IMR-90 (cell line): ENCODE data around the gene BST1. TPM values are rescaled to one million over a fixed set of nuclear protein-coding genes. Genes with fewer than 3 reads are reported as not detected.

ENCODE experiments used
- ATAC-seq: fragments of 200-7000 bp; cut with Tn5 transposase; 2 replicates; pipeline ENCODE4 v1.9.1; 2020; ENCODE audit warnings: low read depth, mild to moderate bottlenecking, moderate library complexity
- BruUV-seq: library from RNA; stranded (reverse); fragments of 400-500 nt; replicated peaks from 2 replicates; lab custom pipeline; 2021; lab: Mats Ljungman, UMichigan
- CTCF ChIA-PET: fragments of 300-600 bp; formaldehyde crosslinking; extraction: SDS; loops from one replicate; lab custom pipeline; 2021; ENCODE audit warnings: antibody characterized with exemption; lab: Yijun Ruan, JAX
- POLR2A ChIA-PET: fragments of 300-600 bp; sonication (Branson Sonifier 250); formaldehyde crosslinking; loops from one replicate; lab custom pipeline; 2022; ENCODE audit warnings: antibody characterized with exemption; ENCODE audit not compliant: unreplicated experiment; lab: Charles Lee
- DNase-seq: peaks from one replicate; pipeline ENCODE4 v3.0.0; 2013
- H2AFZ ChIP-seq: replicated peaks from 2 replicates; pipeline ENCODE3; 2013; ENCODE audit warnings: low read length, mild to moderate bottlenecking; ENCODE audit not compliant: poor library complexity
- H2AK5ac ChIP-seq: 2 replicates; pipeline ENCODE4 v1.6.1; 2013; ENCODE audit warnings: low read depth, low read length, inconsistent platforms
- H2AK9ac ChIP-seq: replicated peaks from 2 replicates; pipeline ENCODE3; 2013; ENCODE audit warnings: mild to moderate bottlenecking, low read depth, low read length, moderate library complexity; ENCODE audit not compliant: poor library complexity
- H2BK120ac ChIP-seq: 2 replicates; pipeline ENCODE4 v1.6.1; 2013; ENCODE audit warnings: low read depth, low read length, inconsistent platforms
- H2BK15ac ChIP-seq: 3 replicates; pipeline ENCODE4 v1.6.1; 2013; ENCODE audit warnings: low read depth, low read length, inconsistent platforms
- H2BK20ac ChIP-seq: 2 replicates; pipeline ENCODE4 v1.6.1; 2013; ENCODE audit warnings: low read depth, mild to moderate bottlenecking, inconsistent platforms, low read length, moderate library complexity
- H2BK5ac ChIP-seq: 2 replicates; pipeline ENCODE4 v1.6.1; 2013; ENCODE audit warnings: mild to moderate bottlenecking, low read depth, low read length, inconsistent platforms; ENCODE audit not compliant: poor library complexity, severe bottlenecking
- H3K14ac ChIP-seq: replicated peaks from 2 replicates; pipeline ENCODE4 v1.6.1; 2013; ENCODE audit warnings: low read depth, low read length, inconsistent platforms
- H3K18ac ChIP-seq: 2 replicates; pipeline ENCODE4 v1.6.1; 2013; ENCODE audit warnings: low read depth, low read length, control low read depth
- H3K23ac ChIP-seq: 2 replicates; pipeline ENCODE4 v1.6.1; 2013; ENCODE audit warnings: low read depth, low read length, inconsistent platforms
- H3K27ac ChIP-seq: 2 replicates; pipeline ENCODE4 v1.5.1; 2013; ENCODE audit warnings: mild to moderate bottlenecking, control low read depth, low read length; ENCODE audit not compliant: insufficient read depth
- H3K27me3 ChIP-seq: 2 replicates; pipeline ENCODE4 v1.6.1; 2013; ENCODE audit warnings: low read length; ENCODE audit not compliant: control insufficient read depth, insufficient read depth
- H3K36me3 ChIP-seq: 2 replicates; pipeline ENCODE4 v1.6.1; 2013; ENCODE audit warnings: low read length, mixed read lengths; ENCODE audit not compliant: control insufficient read depth, insufficient read depth
- H3K4ac ChIP-seq: 2 replicates; pipeline ENCODE4 v1.6.1; 2013; ENCODE audit warnings: low read depth, low read length, inconsistent platforms
- H3K4me1 ChIP-seq: 2 replicates; pipeline ENCODE4 v1.6.1; 2013; ENCODE audit warnings: low read length, mixed read lengths; ENCODE audit not compliant: control insufficient read depth, insufficient read depth
- H3K4me2 ChIP-seq: 2 replicates; pipeline ENCODE4 v1.6.1; 2013; ENCODE audit warnings: low read depth, mild to moderate bottlenecking, control low read depth, low read length, moderate library complexity
- H3K4me3 ChIP-seq: 2 replicates; pipeline ENCODE4 v1.5.1; 2013; ENCODE audit warnings: low read depth, mild to moderate bottlenecking, control low read depth, low read length, moderate library complexity; ENCODE audit not compliant: insufficient read depth
- H3K56ac ChIP-seq: 2 replicates; pipeline ENCODE4 v1.6.1; 2013; ENCODE audit warnings: low read length, inconsistent platforms; ENCODE audit not compliant: insufficient read depth; ENCODE audit errors: extremely low read depth
- H3K79me1 ChIP-seq, 2 experiments: 2 replicates each; pipeline ENCODE4 v1.6.1; 2013; ENCODE audit warnings: low read length in 2 of 2, inconsistent platforms in 1 of 2, low read depth in 1 of 2
- H3K9ac ChIP-seq: 2 replicates; pipeline ENCODE4 v1.6.1; 2013; ENCODE audit warnings: low read depth, low read length, control low read depth
- H3K9me1 ChIP-seq: 2 replicates; pipeline ENCODE4 v1.6.1; 2013; ENCODE audit warnings: low read length, inconsistent platforms; ENCODE audit not compliant: insufficient read depth
- H3K9me3 ChIP-seq: 2 replicates; pipeline ENCODE4 v1.6.1; 2013; ENCODE audit warnings: low read length; ENCODE audit not compliant: control insufficient read depth, insufficient read depth
- H4K20me1 ChIP-seq: 2 replicates; pipeline ENCODE4 v1.6.1; 2013; ENCODE audit warnings: low read length, inconsistent platforms; ENCODE audit not compliant: insufficient read depth
- H4K5ac ChIP-seq: 2 replicates; pipeline ENCODE4 v1.6.1; 2013; ENCODE audit warnings: mild to moderate bottlenecking, low read depth, low read length, control low read depth
- H4K8ac ChIP-seq, 2 experiments: 2 replicates each; pipeline ENCODE4 v1.6.1; 2013; ENCODE audit warnings: low read depth in 2 of 2, low read length in 2 of 2, control low read depth in 1 of 2, inconsistent platforms in 1 of 2
- H4K91ac ChIP-seq: 2 replicates; pipeline ENCODE4 v1.6.1; 2013; ENCODE audit warnings: low read depth, low read length, inconsistent platforms; ENCODE audit not compliant: insufficient read depth
- BHLHE40 ChIP-seq: fragments of 150-350 bp; IDR thresholded peaks from 2 replicates; pipeline ENCODE4 v1.6.1; 2016; ENCODE audit warnings: mild to moderate bottlenecking, low read depth, low read length
- CEBPB ChIP-seq: IDR thresholded peaks from 2 replicates; pipeline ENCODE4 v1.6.1; 2012; ENCODE audit warnings: low read depth, low read length, improper control_type of control experiment
- CHD1 ChIP-seq: IDR thresholded peaks from 2 replicates; pipeline ENCODE4 v1.6.1; 2012; ENCODE audit warnings: low read depth, low read length, improper control_type of control experiment
- ELK1 ChIP-seq: fragments of 150-350 bp; IDR thresholded peaks from 2 replicates; pipeline ENCODE4 v1.6.1; 2016; ENCODE audit warnings: low read depth, mild to moderate bottlenecking, low read length, moderate library complexity, borderline replicate concordance
- FOS ChIP-seq: fragments of 150-350 bp; IDR thresholded peaks from 2 replicates; pipeline ENCODE4 v1.6.1; 2016; ENCODE audit warnings: low read depth, low read length
- MAFK ChIP-seq: IDR thresholded peaks from 2 replicates; pipeline ENCODE4 v1.6.1; 2012; ENCODE audit warnings: low read depth, low read length, improper control_type of control experiment
- MAZ ChIP-seq: IDR thresholded peaks from 2 replicates; pipeline ENCODE4 v1.6.1; 2012; ENCODE audit warnings: low read depth, mild to moderate bottlenecking, low read length, improper control_type of control experiment, moderate library complexity, borderline replicate concordance
- MXI1 ChIP-seq: IDR thresholded peaks from 2 replicates; pipeline ENCODE4 v1.6.1; 2012; ENCODE audit warnings: low read depth, mild to moderate bottlenecking, low read length, moderate library complexity, borderline replicate concordance
- NFE2L2 ChIP-seq: fragments of 150-350 bp; IDR thresholded peaks from 2 replicates; pipeline ENCODE4 v1.6.1; 2016; ENCODE audit warnings: low read depth, mild to moderate bottlenecking, low read length
- POLR2A ChIP-seq: IDR thresholded peaks from 2 replicates; pipeline ENCODE4 v1.6.1; 2012; ENCODE audit warnings: mild to moderate bottlenecking, low read depth, low read length
- RAD21 ChIP-seq: IDR thresholded peaks from 2 replicates; pipeline ENCODE4 v1.6.1; 2012; ENCODE audit warnings: low read length, improper control_type of control experiment
- RCOR1 ChIP-seq: IDR thresholded peaks from 2 replicates; pipeline ENCODE4 v1.6.1; 2012; ENCODE audit warnings: mild to moderate bottlenecking, low read length, improper control_type of control experiment; ENCODE audit not compliant: insufficient replicate concordance
- RFX5 ChIP-seq: IDR thresholded peaks from 2 replicates; pipeline ENCODE4 v1.8.0; 2012; ENCODE audit warnings: low read depth, mild to moderate bottlenecking, low read length, moderate library complexity
- SMC3 ChIP-seq: fragments of 150-350 bp; IDR thresholded peaks from 2 replicates; pipeline ENCODE4 v1.6.1; 2016; ENCODE audit warnings: low read depth, mild to moderate bottlenecking, antibody characterized with exemption, low read length, moderate library complexity
- USF2 ChIP-seq: fragments of 150-350 bp; IDR thresholded peaks from 2 replicates; pipeline ENCODE4 v1.6.1; 2017; ENCODE audit warnings: mild to moderate bottlenecking, antibody characterized with exemption, low read length, low read depth
- WGBS, 2 experiments: methylation state at CpG; one replicate each; pipeline versions ENCODE4 v1.1.5 to v1.1.7; 2013; ENCODE audit warnings: missing lambda C conversion rate in 2 of 2; ENCODE audit not compliant: insufficient read length in 1 of 2; ENCODE audit errors: extremely low coverage in 2 of 2; 5-methylcytosine and 5-hydroxymethylcytosine counted together
- dilution Hi-C: fragments of 300-500 bp; cut with HindIII; formaldehyde crosslinking; loops from one replicate; pipeline ENCODE4 v1.14.3; 2018; ENCODE audit warnings: low sequenced_read_pairs; ENCODE audit not compliant: unreplicated experiment
- in situ Hi-C: fragments of 300-500 bp; cut with MboI; formaldehyde crosslinking; loops from 3 replicates; pipeline ENCODE4 v1.14.3; 2019; ENCODE audit warnings: low sequenced_read_pairs, inconsistent platforms, mixed read lengths
- intact Hi-C: fragments of 100-400 bp; cut with micrococcal nuclease; formaldehyde crosslinking; loops from 2 replicates; pipeline ENCODE4 v1.10.0; 2022
- polyA plus RNA-seq, 3 experiments: library from polyadenylated mRNA; depleted of rRNA; stranded (reverse); fragments of >200 nt; gene quantifications; 2 replicates each; pipeline ENCODE4 v1.2.3, GENCODE V29; 2012; ENCODE audit warnings: low replicate concordance in 1 of 3
- total RNA-seq: library from RNA; depleted of rRNA; stranded (reverse); fragments of >200 nt; gene quantifications from 2 replicates; pipeline ENCODE4 v1.2.3, GENCODE V29; 2012
- TF ChIP-seq, protein P1 (sequence below): conservative IDR thresholded peaks from 2 replicates; pipeline ENCODE4 v1.5.1; 2012; ENCODE audit warnings: mild to moderate bottlenecking, low read depth, low read length, improper control_type of control experiment

Gene BST1
- total and polyA plus RNA-seq, 2 of the 4 experiments (the other 2 are of a cell fraction): 6.6 to 11.1 TPM

DNA sequence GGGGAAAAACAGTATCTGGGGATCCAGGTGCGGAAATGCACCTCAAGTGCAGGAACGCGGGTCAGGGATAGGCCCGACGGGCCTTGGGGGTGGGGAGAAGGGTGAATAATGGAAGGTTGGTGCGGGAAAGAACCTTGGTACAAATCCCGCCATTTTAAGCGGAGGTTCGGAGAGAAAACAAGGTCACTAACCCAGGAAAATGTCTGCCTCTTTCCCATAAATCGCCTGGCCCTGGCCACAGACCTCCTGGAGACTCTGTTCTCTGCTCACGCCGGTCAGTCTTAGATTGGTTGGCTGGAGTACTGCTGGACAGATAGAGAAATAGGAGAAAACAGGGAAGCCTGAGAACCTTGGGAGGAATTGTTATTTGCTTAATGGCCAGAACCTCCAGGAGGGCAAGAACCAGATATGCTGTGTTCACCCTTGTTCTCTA is 46.8 kb upstream of the BST1 start:
- Histone ChIP-seq H4K8ac (peak overlapping the region; percentile 88 to 100), H3K9me1 (no peaks in the 10 kb centered on the region), H3K27me3 (no peaks in the 10 kb centered on the region), H3K4me2 (peak overlapping the region; percentile 25), H2BK5ac (peak overlapping the region; percentile 97), H3K14ac (peak overlapping the region; percentile 22; the same call in 1 of the 2 replicates), H3K4ac (peak overlapping the region; percentile 100), H3K56ac (no peak overlapping the region), H2AK5ac (peak overlapping the region; percentile 10), H3K79me1 (peaks cover 7 to 23% of the 10 kb centered on the region in 2 experiments; a peak in 3 of 4 replicates), H2AK9ac (peak overlapping the region; percentile 97), H3K4me3 (no peak overlapping the region), H2BK120ac (peak overlapping the region; percentile 99), H3K27ac (peak overlapping the region; percentile 97), H3K23ac (peak overlapping the region; percentile 74; the same call in 1 of the 2 replicates), H4K91ac (peak overlapping the region; percentile 99), H3K9ac (peak overlapping the region; percentile 93; the same call in 1 of the 2 replicates), H2AFZ (peak overlapping the region; percentile 99), H4K20me1 (peaks cover 15% of the 10 kb centered on the region; the same call in 1 of the 2 replicates), H3K9me3 (no peaks in the 10 kb centered on the region), H2BK15ac (no peak overlapping the region), H3K4me1 (peaks cover 17% of the 10 kb centered on the region), H3K36me3 (no peaks in the 10 kb centered on the region), H4K5ac (peak overlapping the region; percentile 100), H2BK20ac (no peak overlapping the region), H3K18ac (no peak overlapping the region; the same call in 1 of the 2 replicates)
- ChIA-PET POLR2A (no interaction called here), CTCF (no interaction called here)
- dilution Hi-C loops: no loop called here
- in situ Hi-C loops: no loop called here
- ATAC-seq: no peak
- no peak for DNase-seq
- TF ChIP-seq RFX5 (no peak), CEBPB (no peak), BHLHE40 (no peak), SMC3 (no peak), NFE2L2 (no peak), ELK1 (no peak), MAFK (no peak), RCOR1 (no peak), FOS (no peak), POLR2A (no peak), USF2 (no peak), MXI1 (no peak), RAD21 (no peak), MAZ (no peak), CHD1 (no peak)
- TF ChIP-seq, protein P1, sequence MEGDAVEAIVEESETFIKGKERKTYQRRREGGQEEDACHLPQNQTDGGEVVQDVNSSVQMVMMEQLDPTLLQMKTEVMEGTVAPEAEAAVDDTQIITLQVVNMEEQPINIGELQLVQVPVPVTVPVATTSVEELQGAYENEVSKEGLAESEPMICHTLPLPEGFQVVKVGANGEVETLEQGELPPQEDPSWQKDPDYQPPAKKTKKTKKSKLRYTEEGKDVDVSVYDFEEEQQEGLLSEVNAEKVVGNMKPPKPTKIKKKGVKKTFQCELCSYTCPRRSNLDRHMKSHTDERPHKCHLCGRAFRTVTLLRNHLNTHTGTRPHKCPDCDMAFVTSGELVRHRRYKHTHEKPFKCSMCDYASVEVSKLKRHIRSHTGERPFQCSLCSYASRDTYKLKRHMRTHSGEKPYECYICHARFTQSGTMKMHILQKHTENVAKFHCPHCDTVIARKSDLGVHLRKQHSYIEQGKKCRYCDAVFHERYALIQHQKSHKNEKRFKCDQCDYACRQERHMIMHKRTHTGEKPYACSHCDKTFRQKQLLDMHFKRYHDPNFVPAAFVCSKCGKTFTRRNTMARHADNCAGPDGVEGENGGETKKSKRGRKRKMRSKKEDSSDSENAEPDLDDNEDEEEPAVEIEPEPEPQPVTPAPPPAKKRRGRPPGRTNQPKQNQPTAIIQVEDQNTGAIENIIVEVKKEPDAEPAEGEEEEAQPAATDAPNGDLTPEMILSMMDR: no peak
- 80% methylated on average over 1 of the region's 12 CpGs; no CpG with 5 or more reads in 1 of the 2 experiments for WGBS, 2 experiments
- intact Hi-C loops: no loop called here
- BruUV-seq: no TSS peak
